ENCODE data around the gene TFR2. TPM values are rescaled to one million over a fixed set of nuclear protein-coding genes. Genes with fewer than 3 reads are reported as not detected.

TFR2 gene
- polyA plus RNA-seq, 1 experiment = 0.49 TPM

- no peak for DNase-seq (ENCODE audit: low read depth)
- ChIA-PET CTCF (interaction anchor here (0.8 to 0.9 kb wide), 2 partner anchors 10 to 49 kb away, joined by 4 to 6 read pairs; no protein-coding TSS in a partner anchor), POLR2A (no interaction called here)
- TF ChIP-seq CTCF (IDR thresholded peaks at IDR 0.05; ENCODE audit: insufficient read depth, low read depth, low read length) = no peak
- H3K27me3 ChIP-seq (ENCODE audit: control insufficient read depth, insufficient read depth, low read length) = peaks cover 6% of the 10 kb centered on the region
- H3K4me3 ChIP-seq (ENCODE audit: low read depth, low read length) = no peak overlapping the region
- H3K36me3 ChIP-seq (ENCODE audit: control insufficient read depth, insufficient read depth, low read length) = no peaks in the 10 kb centered on the region
These were observed 1.2 kb upstream of the TFR2 start for GRCh38 chr7:100642534-100642907.

GRCh38 chr7:100641860-100642533 is 645 bp upstream of the TFR2 start:
- H3K4me3 ChIP-seq (ENCODE audit: low read depth, low read length) = no peak overlapping the region
- ChIA-PET CTCF (interaction anchor here (0.8 to 0.9 kb wide), 2 partner anchors 9 to 50 kb away, joined by 4 to 6 read pairs; no protein-coding TSS in a partner anchor), POLR2A (no interaction called here)
- no peak for DNase-seq (ENCODE audit: low read depth)
- no peaks in the 10 kb centered on the region for H3K36me3 ChIP-seq (ENCODE audit: control insufficient read depth, insufficient read depth, low read length)
- no peak for TF ChIP-seq CTCF (IDR thresholded peaks at IDR 0.05; ENCODE audit: insufficient read depth, low read depth, low read length)
- peaks cover 6% of the 10 kb centered on the region for H3K27me3 ChIP-seq (ENCODE audit: control insufficient read depth, insufficient read depth, low read length)

DNA sequence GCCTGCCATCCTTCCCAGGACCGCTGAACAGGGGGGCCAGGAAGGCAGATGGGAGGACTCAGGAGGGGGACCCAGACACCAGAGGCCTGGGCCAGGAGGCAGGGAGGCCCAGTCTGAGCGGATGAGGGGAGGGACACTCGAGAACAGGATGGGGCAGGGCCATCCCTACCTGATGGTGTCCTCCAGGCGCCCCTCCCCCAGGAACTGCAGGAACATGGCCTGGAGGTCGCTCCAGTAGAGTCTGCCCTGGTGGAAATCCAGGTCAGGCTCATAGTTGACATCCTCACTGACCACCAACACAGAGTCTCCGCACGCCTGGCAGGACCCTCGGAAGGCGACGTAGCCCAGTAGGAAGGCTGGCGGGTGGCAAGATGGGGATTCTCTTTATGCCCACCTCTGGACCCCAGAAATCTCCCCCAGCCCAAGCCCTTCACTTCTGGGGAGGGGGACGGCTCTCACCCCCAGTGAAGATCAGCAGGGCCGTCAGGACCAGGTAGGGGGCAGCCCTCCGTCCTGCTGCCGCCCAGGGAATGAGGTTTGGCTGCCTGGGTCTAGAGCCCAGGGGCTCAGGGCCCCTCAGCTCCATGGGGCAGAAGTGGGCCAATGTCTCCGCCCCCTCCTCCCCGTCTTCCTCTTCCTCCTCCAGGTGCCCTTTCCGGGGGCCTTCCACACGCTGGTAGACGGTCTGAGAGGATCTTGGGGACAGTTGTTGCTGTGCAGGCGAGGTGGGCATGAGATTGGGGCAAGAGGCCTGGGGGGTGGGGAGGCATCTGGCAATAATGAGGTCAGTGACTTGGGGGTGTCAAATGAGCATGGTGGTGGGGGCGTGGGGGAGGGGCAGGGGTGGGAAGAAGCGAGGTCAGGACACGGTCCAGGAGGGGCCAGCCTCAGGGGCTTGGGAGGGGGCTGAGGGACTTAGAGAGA is 573 bp downstream of the TFR2 start:
- no peaks in the 10 kb centered on the region for H3K36me3 ChIP-seq (ENCODE audit: control insufficient read depth, insufficient read depth, low read length)
- peaks cover 6% of the 10 kb centered on the region for H3K27me3 ChIP-seq (ENCODE audit: control insufficient read depth, insufficient read depth, low read length)
- TF ChIP-seq CTCF (IDR thresholded peaks at IDR 0.05; ENCODE audit: insufficient read depth, low read depth, low read length) = no peak
- ChIA-PET CTCF (interaction anchor here (2.3 kb wide), 1 partner anchor 51 kb away, joined by 5 read pairs; no protein-coding TSS in a partner anchor), POLR2A (no interaction called here)
- no peak overlapping the region for H3K4me3 ChIP-seq (ENCODE audit: low read depth, low read length)
- DNase-seq (ENCODE audit: low read depth) = no peak

DNA sequence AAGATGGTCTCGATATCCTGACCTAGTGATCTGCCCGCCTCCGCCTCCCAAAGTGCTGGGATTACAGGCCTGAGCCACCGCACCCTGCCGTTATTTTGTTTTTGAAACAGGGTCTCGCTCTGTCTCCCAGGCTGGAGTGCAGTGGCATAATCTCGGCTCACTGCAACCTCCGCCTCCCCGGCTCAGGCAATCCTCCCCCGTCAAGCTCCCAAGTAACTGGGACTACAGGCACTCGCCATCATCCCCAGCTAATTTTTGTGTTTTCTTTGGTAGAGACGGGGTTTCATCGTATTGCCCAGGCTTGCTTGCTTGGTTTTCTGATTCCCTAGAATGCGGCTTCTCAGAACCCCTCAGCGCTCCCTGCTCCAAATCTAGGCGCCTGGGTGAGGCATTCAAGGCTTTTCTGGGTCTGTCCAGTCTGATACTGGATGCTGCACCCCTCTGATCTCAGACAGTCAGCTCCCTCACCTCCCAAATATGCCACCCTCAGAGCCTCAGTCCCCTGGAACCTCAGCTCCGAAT is 1.3 kb downstream of the TFR2 start:
- H3K36me3 ChIP-seq (ENCODE audit: control insufficient read depth, insufficient read depth, low read length) = no peaks in the 10 kb centered on the region
- no peak overlapping the region for H3K4me3 ChIP-seq (ENCODE audit: low read depth, low read length)
- ChIA-PET CTCF (interaction anchor here (2.3 kb wide), 1 partner anchor 51 kb away, joined by 5 read pairs; no protein-coding TSS in a partner anchor), POLR2A (no interaction called here)
- DNase-seq (ENCODE audit: low read depth) = no peak
- peaks cover 4% of the 10 kb centered on the region for H3K27me3 ChIP-seq (ENCODE audit: control insufficient read depth, insufficient read depth, low read length)
- TF ChIP-seq CTCF (IDR thresholded peaks at IDR 0.05; ENCODE audit: insufficient read depth, low read depth, low read length) = no peak

Data from BJ (cell line).